ENCODE results near the gene ARHGAP30. TPM values are rescaled to one million over a fixed set of nuclear protein-coding genes. Genes with fewer than 3 reads are reported as not detected.
"Not testable (repeated sequence)": the region's sequence is repeated elsewhere in the genome, so short reads cannot be mapped to it uniquely, and the experiment has no call there.

The ARHGAP30 gene
- total RNA-seq, 1 experiment from 2014 or later = 0.12 TPM

DNA sequence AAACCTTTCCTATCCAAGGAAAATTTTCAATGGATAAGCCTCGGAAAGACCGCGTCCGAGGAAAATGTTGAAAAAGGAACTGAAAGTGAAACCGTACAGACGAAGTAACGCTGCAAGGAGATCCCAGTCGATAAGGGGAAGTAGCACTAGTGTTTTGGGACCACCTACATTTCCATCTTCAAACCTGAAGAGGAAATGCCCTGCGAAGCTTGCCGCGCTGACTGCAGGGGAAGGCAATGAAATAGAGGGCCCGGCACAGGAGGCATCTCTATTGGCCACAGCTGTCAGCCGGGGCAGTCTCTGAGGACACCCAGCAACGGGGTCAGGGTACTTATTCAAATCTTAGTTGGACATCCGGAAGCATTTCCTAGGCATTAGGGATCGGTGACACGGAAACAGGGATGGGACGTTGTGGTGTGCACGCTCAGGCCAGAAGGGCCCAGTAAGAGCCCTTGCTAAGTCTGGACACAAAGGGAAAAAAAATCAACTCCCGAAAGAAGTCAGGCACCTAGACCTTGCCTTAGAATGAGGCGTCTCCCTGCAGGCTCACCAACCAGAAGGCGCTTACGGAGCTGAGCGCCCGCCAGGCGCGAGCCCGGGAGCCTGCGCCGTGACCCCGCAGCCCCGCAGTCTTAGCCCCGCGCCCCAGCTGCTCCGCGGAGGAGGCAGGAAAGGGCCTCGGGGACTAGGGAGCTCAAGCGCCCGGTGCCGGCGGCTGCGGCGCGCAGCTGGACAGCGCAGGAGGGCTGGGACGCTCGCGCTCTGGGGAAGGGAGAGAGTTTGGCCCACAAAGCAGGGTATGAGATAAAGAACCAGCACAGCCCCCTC is 24.6 kb downstream of the ARHGAP30 start:
- DNase-seq (ENCODE audit: low read depth) = peak; percentile 81

DNA sequence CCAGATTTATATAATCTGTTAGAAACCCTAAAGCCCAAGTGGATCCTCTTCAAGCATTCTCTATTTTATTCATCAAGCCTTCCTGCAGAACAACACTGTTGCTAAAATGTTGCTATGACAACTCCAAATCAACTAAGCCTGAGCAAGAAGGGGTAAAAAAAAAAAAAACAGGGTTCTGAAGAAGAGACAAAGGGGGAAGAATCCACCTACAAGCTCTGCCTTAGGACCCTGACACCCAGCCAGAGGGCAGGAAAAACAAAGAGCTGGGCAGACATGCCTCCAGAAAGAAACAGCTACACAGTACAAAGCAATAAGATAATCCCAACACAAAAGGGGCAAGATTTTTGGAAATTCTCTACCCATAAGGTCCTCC is 25.2 kb downstream of the ARHGAP30 start:
- peak; percentile 46 for DNase-seq (ENCODE audit: low read depth)

DNA sequence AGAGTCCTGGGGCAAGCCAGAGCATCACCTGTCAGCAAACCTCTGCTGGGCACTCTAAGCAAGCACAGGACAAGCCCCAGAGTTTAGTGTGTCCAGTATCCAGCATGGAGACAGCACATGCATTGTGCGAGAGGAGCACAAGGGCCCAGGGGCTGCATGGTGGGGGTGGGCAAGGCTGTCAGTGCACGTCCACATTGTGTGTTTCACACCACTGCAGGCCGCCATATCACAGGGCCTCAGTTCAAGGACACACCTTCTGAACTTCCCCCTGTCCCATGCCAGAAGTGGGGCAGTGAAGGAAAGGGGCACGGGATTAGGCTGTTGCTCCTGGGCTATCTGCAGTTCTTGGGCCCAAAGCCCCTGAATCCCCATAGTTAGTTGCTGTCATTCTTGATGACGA is 30.1 kb downstream of the ARHGAP30 start:
- DNase-seq (ENCODE audit: low read depth) = no peak

DNA sequence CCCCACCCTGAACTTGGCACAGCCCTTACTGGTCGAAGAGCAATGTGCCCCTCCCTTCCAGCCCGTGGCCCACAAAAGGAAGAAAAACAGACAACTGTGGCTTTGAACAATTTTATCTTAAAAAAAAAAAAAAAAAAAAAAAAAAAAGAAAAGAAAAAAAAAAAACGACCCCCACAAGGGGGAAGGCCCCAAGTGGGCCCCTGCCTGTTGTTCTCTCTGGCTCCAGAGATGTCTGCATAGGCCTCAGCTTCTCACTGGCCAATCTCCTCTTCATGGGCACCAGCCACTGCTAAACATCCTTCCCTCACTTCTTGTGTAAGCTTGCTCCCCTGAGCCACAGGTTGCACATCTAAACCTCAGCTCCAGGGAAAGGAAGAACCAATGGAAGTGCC is 30.5 kb downstream of the ARHGAP30 start:
- no peak for DNase-seq (ENCODE audit: low read depth)

DNA sequence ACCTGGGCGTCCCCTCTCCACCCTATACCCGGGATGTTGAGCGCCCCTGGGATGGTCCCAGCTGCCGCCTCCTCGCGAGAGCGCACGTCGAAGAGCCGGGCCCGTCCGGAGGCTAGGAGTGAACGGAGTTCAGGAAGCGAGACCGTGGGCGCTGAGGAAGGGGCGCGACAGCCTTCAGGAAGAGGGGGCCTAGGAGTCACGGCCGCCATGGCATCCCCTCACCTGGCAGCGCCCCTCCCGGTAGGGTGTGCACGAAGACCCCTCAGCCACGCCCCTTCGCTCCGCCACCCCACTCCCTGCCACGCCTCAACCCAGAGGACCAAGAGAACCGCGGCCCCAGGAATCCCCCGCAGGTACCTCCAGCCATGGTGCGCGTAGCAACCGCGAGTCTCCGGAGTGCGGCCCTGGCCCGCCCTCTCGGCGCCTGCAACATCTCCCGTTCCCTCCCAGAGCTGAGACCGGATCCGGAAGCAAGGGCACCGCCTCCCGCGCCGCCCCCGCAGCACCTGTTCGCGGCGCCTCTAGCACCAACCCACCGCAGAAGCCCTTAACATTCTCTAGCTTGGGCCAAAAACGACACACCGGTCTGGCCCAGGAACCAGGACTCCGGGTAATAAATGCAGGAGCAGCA is 31.1 kb downstream of the ARHGAP30 start, which contains the start of gene TSTD1:
Gene TSTD1 (minus strand): TSS at position 442 of the 631 bp plus-strand sequence. CDS start 75 bp downstream, at position 367.
- no peak for DNase-seq (ENCODE audit: low read depth)

DNA sequence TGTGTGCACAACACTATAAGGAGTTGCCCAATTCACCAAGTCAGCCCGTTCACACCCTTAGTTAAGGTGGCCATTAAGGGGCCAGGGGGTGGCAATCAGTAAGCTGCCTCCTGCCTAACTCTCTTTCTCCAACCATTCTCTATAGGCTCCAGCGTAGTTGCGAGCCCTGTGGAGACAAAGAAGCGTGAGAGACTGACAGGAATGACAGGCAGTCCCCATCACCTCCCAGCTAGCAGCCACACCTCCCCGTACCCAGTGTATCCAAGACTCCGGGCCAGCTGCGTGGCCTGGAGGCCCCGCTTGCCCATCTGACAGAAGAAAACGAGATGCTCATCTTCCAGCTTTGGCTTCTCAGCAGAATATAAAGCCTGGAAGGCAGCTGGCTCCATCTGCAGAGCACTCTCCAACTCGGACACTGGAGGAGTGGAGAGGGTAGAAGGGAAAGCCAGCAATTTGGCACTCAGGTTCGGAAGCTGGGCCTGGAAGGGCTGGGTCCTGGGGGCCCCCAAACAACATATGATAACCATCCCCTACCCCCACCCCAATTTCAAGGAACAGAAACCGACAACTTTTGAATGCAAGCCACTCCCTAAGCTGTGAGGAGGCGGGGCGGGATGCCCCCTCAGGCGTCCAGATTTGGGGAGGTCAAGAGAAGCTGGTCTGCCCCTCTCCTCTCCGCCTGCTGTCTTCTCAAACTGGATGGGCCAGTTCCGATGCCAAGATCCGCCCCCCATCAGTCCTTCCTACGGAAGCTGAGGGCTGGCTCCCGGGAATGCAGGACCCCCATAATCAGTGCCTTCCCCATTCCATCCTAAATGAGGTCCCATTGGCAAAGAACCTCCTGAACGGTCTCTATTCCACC is 31.8 kb downstream of the ARHGAP30 start:
- no peak for DNase-seq (ENCODE audit: low read depth)

DNA sequence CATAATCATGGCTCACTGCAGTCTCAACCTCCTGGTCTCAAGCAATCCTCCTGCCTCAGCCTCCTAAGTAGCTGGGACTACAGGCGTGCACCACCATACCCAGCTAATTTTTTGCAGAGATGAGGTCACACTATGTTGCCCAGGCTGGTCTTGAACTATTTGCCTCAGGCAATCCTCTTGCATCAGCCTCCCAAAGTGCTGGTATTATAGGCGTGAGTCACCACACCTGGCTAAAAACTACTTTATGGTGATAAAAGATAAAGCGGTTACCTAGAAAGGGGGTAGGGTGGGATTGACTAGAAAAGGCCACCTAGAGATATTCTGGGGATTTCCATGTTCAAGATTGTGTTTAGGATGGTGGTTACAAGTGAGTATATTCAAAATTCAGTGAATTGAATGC is 35.9 kb downstream of the ARHGAP30 start:
- DNase-seq (ENCODE audit: low read depth) = peak; percentile 85

DNA sequence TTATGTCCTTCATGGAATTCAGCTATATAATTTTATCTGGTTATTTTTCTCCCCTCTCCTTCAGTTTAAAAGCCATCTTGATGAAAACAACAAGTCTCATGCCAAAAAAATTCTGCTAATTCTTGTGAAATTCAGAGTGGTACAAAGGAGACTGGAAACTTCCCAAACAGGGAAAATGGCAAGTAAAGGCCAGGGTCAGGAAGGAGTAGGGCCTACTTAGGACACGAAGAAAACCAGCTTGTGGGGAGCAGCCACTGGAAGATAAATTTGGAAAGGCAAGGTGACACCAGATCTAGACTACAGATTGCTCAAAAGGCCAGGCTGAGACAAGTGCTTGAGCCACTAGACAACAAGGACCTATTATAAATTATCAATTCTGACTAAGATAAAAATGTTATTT is 37.3 kb downstream of the ARHGAP30 start:
- DNase-seq (ENCODE audit: low read depth) = no peak

DNA sequence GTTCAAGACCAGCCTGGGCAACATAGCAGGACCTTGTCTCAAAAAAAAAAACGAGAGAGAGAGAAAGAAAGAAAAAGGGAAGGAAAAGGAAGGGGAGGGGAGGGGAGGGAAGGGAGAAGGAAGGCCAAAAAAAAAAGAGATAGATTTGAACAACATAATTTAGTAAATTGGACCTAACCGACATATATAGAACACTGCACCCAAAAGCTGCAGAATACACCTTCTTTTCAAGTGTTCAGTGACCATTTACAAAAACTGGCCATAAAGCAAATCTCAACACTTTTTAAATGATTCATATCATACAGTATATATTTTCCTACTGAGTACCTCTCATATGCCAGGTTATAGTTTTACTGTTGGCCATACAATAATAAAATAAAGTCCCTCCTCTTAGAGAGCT is 37.8 kb downstream of the ARHGAP30 start:
- DNase-seq (ENCODE audit: low read depth) = no peak

DNA sequence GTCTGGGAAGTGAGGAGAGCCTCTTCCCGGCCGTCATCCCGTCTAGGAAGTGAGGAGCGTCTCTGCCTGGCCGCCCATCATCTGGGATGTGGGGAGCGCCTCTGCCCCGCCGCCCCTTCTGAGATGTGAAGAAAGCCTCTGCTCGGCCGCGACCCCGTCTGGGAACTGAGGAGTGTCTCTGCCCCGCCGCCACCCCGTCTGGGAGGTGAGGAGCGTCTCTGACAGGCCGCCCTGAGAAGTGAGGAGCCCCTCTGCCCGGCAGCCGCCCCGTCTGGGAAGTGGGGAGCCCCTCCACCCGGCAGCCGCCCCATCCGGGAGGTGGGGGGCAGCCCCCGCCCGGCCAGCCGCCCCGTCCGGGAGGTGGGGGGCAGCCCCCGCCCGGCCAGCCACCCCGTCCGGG is 40.2 kb downstream of the ARHGAP30 start:
- not testable (repeated sequence) for DNase-seq (ENCODE audit: low read depth)

DNA sequence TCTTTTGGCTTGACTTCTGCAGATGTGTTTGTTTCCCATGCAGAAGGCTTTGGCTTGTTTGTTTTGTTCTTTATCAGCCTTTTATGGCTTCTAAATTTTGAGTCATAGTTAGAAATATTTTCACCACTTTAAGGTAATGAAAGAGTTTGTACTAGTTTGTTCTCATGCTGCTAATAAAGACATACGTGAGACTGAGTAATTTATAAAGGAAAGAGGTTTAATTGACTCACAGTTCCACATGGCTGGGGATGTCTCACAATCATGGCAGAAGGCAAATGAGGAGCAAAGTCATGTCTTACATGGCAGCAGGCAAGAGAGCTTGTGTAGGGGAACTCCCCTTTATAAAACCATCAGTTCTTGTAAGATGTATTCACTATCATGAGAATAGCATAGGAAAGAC is 42.7 kb downstream of the ARHGAP30 start:
- peak; percentile 42 for DNase-seq (ENCODE audit: low read depth)

DNA sequence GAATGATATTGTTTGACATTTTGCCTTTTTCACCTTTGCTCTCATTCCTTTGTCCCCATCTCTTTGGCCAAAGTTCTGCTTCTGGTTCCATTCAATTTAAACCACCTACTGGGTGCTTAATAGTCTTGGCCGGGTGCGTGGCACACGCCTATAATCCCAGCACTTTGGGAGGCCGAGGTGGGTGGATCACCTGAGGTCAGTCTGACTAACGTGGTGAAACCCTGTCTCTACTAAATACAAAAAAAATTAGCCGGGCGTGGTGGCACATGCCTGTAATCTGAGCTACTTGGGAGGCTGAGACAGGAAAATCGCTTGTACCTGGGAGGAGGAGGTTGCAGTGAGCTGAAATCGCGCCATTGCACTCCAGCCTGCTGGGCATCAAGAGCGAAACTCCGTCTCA is 47.3 kb downstream of the ARHGAP30 start:
- not testable (repeated sequence) for DNase-seq (ENCODE audit: low read depth)

DNA sequence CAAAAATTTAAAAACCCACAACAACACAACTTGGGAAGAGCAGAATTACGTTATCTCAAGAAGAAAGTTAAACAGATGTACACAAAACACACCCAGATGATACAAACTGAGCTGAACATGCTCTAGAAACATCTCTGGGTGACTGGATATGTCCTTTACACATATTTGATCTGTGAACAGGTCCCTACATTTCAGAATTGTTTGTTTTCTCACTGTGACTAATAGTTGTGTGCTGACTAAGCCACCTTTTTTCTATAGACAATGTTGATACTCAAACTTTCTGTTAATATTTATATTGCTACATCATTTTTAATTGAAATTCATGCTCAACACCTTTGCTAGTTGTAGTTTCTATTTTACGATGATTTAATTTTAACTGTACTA is 47.7 kb downstream of the ARHGAP30 start:
- peak; percentile 39 for DNase-seq (ENCODE audit: low read depth)

DNA sequence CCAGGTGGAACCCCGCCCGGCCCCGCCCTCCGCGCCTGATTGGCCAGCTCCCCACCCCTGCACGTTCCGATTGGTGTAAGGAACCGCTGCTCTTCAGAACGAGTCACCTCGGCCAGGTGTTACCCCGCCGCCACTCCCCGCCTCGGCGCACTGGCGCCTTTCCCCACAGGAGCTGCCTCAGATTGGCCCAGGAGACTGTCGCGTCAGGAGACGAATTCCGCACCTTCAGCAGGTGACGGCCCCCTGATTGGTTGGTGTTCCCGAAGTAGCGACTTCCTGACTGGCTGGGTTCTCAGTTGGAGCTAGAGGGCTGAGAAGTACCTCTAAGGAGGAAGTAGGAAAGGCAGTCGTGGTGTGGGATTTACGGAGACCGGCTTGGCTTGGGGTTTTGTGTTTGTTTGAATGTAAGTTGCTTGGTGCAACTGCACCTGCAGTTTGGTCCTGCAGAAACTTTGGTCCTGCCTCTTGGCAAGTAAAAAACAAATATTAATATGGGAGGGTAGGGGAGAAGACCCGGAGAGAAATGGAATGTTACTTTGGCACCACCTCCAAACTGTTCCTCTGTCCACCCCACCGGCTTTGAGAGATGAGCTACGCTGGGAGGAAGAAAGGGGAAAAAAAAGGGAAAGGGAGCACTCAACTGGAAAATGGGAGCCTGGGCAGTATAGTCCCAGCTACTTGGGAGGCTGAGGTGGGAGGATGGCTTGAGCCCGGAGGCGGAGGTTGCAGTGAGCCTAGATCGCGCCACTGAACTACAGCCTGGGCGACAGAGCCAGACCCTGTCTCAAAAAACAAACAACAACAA is 48.3 kb downstream of the ARHGAP30 start:
- peak; percentile 90 for DNase-seq (ENCODE audit: low read depth)

DNA sequence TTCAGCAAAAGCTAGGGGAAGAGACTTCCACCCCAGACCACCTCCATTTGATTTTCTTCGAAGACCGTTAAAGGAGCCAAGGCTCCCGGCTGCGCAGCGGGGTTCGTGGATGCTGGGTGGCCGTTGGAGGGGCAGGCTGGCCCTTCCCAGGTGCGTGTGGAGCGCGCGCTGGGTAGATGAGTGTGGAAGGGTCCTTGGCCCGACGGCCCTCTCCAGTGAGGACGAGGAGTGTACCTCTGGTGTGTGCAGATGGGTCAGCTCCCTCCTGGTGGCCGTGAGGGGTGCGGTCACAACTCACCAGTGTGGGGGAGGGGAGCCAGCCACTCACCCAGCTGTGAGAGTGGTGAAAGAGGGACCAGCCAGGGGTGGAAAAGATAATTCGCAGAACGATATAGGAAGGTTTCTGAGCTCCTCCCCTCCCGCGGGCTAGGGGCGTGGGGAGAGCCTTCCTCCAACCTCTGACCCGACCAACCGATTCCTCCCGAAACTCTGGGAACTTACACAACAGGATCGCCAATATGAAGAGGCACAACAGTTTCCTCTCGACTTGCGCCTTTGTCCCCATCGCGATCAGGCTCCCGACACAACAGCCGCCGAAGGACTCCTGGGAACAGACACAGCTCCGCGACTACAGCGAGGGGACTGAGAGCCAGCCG is 49.1 kb downstream of the ARHGAP30 start, which contains the start of gene F11R:
Gene F11R (minus strand): TSS at position 644 of the 656 bp plus-strand sequence. CDS start 79 bp downstream, at position 565.
- peak; percentile 52 for DNase-seq (ENCODE audit: low read depth)

DNA sequence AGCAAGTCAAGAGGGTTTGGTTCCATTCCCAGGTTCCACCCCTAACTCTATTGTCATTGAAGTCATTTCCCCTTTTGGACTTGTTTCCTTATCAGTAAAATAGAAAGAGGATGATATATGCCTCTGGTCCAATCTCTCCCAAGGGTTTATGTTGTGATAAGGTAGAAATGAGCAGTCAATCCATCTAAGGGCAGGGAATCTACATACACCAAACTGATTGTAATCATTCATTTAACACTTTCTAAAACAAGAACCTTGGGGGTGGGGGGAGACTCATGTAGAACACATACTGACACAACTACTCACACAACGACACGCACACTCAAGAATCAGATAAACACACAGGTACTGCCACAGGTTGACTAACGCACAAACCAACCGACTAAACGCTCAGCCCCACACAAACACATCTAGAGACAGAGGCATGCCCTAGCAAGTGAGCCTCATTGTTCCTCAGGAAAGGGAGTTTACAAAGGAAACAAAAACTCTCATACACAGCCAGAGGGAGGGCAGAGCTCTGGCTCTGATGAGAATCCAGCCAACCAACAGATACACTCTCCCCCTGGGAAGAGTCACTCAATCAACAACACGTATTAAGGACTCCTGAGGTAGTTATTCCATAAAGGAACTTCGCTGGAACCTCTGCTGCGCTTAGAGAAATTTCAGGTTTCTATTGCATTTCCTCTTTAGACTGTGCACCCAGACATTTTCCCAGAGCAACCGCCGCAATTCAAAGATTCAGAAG is 49.8 kb downstream of the ARHGAP30 start:
- DNase-seq (ENCODE audit: low read depth) = peak; percentile 36

DNA sequence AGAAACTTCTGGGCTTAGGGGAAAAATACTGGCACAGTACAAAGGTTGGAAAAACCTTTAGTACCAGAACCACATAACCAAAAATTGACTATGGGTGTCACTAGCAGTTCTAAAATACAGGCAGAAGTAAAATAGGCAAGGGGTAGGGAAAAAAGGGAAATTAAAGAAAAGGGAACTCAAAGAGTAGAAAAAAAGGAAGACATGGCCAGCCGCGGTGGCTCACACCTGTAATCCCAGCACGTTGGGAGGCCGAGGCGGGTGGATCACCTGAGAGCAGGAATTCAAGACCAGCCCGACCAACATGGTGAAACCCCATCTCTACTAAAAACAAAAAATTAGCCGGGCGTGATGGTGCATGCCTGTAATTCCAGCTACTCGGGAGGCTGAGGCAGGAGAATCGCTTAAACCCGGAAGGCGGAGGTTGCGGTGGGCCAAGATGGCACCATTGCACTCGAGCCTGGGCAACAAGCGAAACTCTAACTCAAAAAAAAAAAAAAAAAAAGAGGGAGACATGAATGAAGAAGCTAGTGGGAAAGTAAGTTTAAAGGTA is 50.5 kb downstream of the ARHGAP30 start:
- DNase-seq (ENCODE audit: low read depth) = not testable (repeated sequence)

DNA sequence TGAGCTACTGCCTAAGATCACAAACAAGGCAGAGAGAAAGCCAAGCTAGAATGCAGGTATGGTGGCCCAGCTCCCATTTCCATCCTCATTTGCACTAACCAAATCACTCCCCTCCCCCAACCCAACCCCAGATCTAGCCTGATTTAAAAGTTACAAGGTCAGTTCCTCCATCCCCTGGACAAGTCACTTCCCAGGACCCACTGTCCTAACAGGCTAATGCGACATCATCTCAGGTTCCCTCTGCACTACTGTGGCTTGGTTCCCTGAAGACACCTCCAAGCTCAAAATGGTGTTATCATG is 51.1 kb downstream of the ARHGAP30 start:
- DNase-seq (ENCODE audit: low read depth) = no peak

DNA sequence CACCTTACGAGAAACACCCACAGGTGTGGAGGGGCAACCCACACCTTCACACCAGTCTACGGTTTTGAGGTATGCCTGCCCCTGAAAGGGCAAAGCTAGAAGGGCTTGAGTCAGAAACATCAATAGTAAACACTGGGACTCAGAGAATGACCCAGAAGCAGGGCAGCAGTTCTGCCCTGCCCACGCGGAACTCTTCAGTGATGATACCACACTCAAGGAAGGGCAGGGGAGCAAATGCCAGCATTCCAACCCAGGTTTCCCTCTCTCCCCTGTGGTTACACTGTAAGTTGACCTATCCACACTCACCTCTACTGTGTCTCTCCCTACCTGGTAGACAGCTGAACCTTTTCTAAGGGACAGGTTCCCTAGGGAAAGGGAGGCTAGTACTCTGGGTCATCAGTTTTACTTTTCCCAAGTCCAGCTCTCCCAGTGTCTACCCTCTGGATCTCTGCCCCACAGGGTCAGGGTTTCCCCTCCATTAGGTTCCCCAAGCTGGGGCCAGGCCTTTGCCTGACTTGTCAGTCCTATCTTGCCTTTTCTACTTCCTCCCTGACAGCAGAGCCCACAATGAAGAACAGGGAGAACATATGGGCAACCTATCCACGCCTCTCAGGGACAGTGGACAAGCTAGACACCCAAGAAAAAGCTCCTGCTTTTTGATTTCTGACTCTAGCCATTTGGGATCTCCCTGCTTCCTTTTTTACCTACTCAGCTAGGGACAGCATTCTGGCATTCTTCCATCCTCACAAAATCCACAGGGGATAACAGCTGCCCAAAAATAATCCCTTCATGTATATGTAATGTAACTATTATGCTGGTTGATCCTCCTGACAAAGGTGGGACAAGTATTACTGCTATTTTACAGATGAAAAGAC is 51.7 kb downstream of the ARHGAP30 start:
- no peak for DNase-seq (ENCODE audit: low read depth)
